ENCODE data around the gene LORICRIN. TPM values are rescaled to one million over a fixed set of nuclear protein-coding genes. Genes with fewer than 3 reads are reported as not detected.
"Not testable (repeated sequence)": the region's sequence is repeated elsewhere in the genome, so short reads cannot be mapped to it uniquely, and the experiment has no call there.

The LORICRIN gene
- total and polyA plus RNA-seq, 8 donors: not detected

DNA sequence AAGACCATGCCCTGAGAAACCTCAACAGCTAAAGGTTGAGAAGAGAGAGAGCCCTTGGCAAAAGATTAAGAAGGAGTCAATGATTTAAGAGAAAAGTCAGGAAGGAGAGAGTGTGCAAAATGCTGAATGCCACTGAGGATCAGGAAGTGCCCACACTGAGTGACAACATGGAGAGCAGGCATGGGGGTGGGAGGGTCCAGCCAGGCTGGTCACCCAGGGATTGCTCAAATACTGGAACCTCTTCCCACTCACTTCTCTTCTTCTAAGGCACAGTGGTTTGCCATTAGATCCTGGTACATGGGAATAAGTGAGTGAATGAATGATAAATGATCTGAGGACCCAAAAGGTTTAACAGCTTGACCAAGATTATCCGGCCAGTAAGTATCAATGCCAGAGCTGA, 31.0 kb upstream of the LORICRIN start:
- intact Hi-C loops (cut with DNase I): no loop called here
- Histone ChIP-seq H3K36me3 (no peaks in the 10 kb centered on the region), H3K4me3 (no peak overlapping the region), H3K9me3 (no peaks in the 10 kb centered on the region), H3K27ac (no peak overlapping the region), H3K4me1 (peaks cover 0 to 24% of the 10 kb centered on the region in 2 donors), H3K27me3 (peaks cover 0 to 17% of the 10 kb centered on the region in 2 donors)
- DNase-seq (no peak), ATAC-seq (no peak)
- no peak for TF ChIP-seq CTCF (IDR thresholded peaks at IDR 0.05)

GRCh38 chr1:153229076-153229829, 30.2 kb upstream of the LORICRIN start:
- peak; percentile 85 for ATAC-seq

GRCh38 chr1:153231363-153231762, 28.1 kb upstream of the LORICRIN start:
- Histone ChIP-seq H3K27me3 (peaks cover 0 to 11% of the 10 kb centered on the region in 2 donors), H3K4me3 (no peak overlapping the region), H3K36me3 (no peaks in the 10 kb centered on the region), H3K9me3 (no peaks in the 10 kb centered on the region), H3K27ac (peak overlapping the region in 1 of 2 donors; percentile 66), H3K4me1 (peaks cover 0 to 24% of the 10 kb centered on the region in 2 donors)
- intact Hi-C loops (cut with DNase I): no loop called here
- ATAC-seq: peak; percentile 42
- DNase-seq: no peak
- no peak for TF ChIP-seq CTCF (IDR thresholded peaks at IDR 0.05)

More at GRCh38 chr1:153229076-153229829, 30.2 kb upstream of the LORICRIN start:
- Histone ChIP-seq H3K4me1 (peaks cover 0 to 24% of the 10 kb centered on the region in 2 donors), H3K27me3 (peaks cover 0 to 11% of the 10 kb centered on the region in 2 donors)
- peak; percentile 37 to 50 for TF ChIP-seq CTCF (IDR thresholded peaks at IDR 0.05)
- H3K9me3 ChIP-seq; intact Hi-C loops (cut with DNase I); H3K4me3 ChIP-seq; DNase-seq; H3K36me3 ChIP-seq; H3K27ac ChIP-seq: not testable (repeated sequence)

GRCh38 chr1:153231785-153232184, 27.7 kb upstream of the LORICRIN start:
- peaks cover 0 to 11% of the 10 kb centered on the region in 2 donors for H3K27me3 ChIP-seq
- intact Hi-C loops (cut with DNase I): no loop called here
- peak overlapping the region in 1 of 2 donors; percentile 66 for H3K27ac ChIP-seq
- no peak for DNase-seq
- H3K4me3 ChIP-seq: no peak overlapping the region
- H3K4me1 ChIP-seq: peaks cover 0 to 24% of the 10 kb centered on the region in 2 donors
- ATAC-seq: peak; percentile 12
- TF ChIP-seq CTCF (IDR thresholded peaks at IDR 0.05): no peak
- no peaks in the 10 kb centered on the region for H3K36me3 ChIP-seq
- H3K9me3 ChIP-seq: no peaks in the 10 kb centered on the region

- H3K4me1 ChIP-seq: peaks cover 0 to 24% of the 10 kb centered on the region in 2 donors
- H3K4me3 ChIP-seq: no peak overlapping the region
- H3K9me3 ChIP-seq: no peaks in the 10 kb centered on the region
- ATAC-seq (no peak), DNase-seq (no peak)
- no peak for TF ChIP-seq CTCF (IDR thresholded peaks at IDR 0.05)
- peaks cover 0 to 11% of the 10 kb centered on the region in 2 donors for H3K27me3 ChIP-seq
- H3K36me3 ChIP-seq: no peaks in the 10 kb centered on the region
- peak overlapping the region in 1 of 2 donors; percentile 66 for H3K27ac ChIP-seq
- intact Hi-C loops (cut with DNase I): no loop called here
These were observed 26.9 kb upstream of the LORICRIN start for GRCh38 chr1:153232553-153232952.

Data from left lung (tissue), 10 donors.